Aorta (tissue), 5 donors: ENCODE results near the gene VAV2. TPM values are rescaled to one million over a fixed set of nuclear protein-coding genes. Genes with fewer than 3 reads are reported as not detected.

Experiments
- ATAC-seq: fragments of 200-7000 bp; cut with Tn5 transposase; one replicate; pipeline ENCODE4 v1.9.1; 2022; ENCODE audit warnings: moderate library complexity; ENCODE audit not compliant: low FRiP score
- DNase-seq, 2 donors: peaks; one replicate each; pipeline ENCODE4 v3.0.0-alpha.2; 2020
- H3K27ac ChIP-seq, 2 donors: one replicate each; pipeline ENCODE4 v1.5.1; 2013; ENCODE audit warnings: low read length in 2 of 2, mild to moderate bottlenecking in 2 of 2, moderate library complexity in 2 of 2, control low read depth in 1 of 2, inconsistent platforms in 1 of 2, low read depth in 1 of 2
- H3K27me3 ChIP-seq, 2 donors: one replicate each; pipeline ENCODE4 v1.6.1; 2013; ENCODE audit warnings: control low read depth in 1 of 2, low read length in 1 of 2, mild to moderate bottlenecking in 1 of 2, moderate library complexity in 1 of 2; ENCODE audit not compliant: insufficient read depth in 2 of 2, control insufficient read depth in 1 of 2
- H3K36me3 ChIP-seq, 2 donors: one replicate each; pipeline ENCODE4 v1.6.1; 2013; ENCODE audit warnings: control low read depth in 1 of 2, low read length in 1 of 2, mild to moderate bottlenecking in 1 of 2; ENCODE audit not compliant: insufficient read depth in 2 of 2, control insufficient read depth in 1 of 2
- H3K4me1 ChIP-seq, 2 donors: one replicate each; pipeline ENCODE4 v1.6.1; 2013; ENCODE audit warnings: low read length in 2 of 2, control low read depth in 1 of 2, mild to moderate bottlenecking in 1 of 2, moderate library complexity in 1 of 2; ENCODE audit not compliant: insufficient read depth in 2 of 2, control insufficient read depth in 1 of 2
- H3K4me3 ChIP-seq, 2 donors: one replicate each; pipeline ENCODE4 v1.5.1; 2013; ENCODE audit warnings: low read length in 2 of 2, control low read depth in 1 of 2, mild to moderate bottlenecking in 1 of 2
- H3K9me3 ChIP-seq: one replicate; pipeline ENCODE4 v1.6.1; 2013; ENCODE audit warnings: mild to moderate bottlenecking, low read length; ENCODE audit not compliant: control insufficient read depth
- WGBS, 2 donors: extraction: QIAGEN DNeasy Blood & Tissue Kit; methylation state at CpG; one replicate each; pipeline ENCODE4 v1.1.7; 2013; 5-methylcytosine and 5-hydroxymethylcytosine counted together
- intact Hi-C, 2 donors: fragments of 100-400 bp; cut with DNase I; formaldehyde crosslinking; loops; one replicate each; pipeline versions ENCODE4 v1.14.2 to v1.15.0; 2022
- polyA plus RNA-seq, 2 donors: library from polyadenylated mRNA; stranded (reverse); fragments of 200-250 nt; gene quantifications; one replicate each; pipeline ENCODE4 v1.2.3, GENCODE V29; 2013
- total RNA-seq, 2 donors: library from RNA; stranded (reverse); fragmentation: NEBNext Ultra II Directional; extraction: Animal tissue kit (Norgen Biotek cat#: 25700); gene quantifications; one replicate each; pipeline ENCODE4 v1.2.1, GENCODE V29; 2021
- donor health status: healthy with polysubstance abuse.
- donor health status: Bipolar disorder and iron deficiency.
- donor health status: DM: no; HTN: no; CAD: no.
- donor health status: DM: no; HTN: no; CAD: no.
- donor health status: DM: yes; HTN: yes; CAD: no.

Gene VAV2
- total and polyA plus RNA-seq, 4 donors: 9.0 to 25.4 (median 11.8) TPM

DNA sequence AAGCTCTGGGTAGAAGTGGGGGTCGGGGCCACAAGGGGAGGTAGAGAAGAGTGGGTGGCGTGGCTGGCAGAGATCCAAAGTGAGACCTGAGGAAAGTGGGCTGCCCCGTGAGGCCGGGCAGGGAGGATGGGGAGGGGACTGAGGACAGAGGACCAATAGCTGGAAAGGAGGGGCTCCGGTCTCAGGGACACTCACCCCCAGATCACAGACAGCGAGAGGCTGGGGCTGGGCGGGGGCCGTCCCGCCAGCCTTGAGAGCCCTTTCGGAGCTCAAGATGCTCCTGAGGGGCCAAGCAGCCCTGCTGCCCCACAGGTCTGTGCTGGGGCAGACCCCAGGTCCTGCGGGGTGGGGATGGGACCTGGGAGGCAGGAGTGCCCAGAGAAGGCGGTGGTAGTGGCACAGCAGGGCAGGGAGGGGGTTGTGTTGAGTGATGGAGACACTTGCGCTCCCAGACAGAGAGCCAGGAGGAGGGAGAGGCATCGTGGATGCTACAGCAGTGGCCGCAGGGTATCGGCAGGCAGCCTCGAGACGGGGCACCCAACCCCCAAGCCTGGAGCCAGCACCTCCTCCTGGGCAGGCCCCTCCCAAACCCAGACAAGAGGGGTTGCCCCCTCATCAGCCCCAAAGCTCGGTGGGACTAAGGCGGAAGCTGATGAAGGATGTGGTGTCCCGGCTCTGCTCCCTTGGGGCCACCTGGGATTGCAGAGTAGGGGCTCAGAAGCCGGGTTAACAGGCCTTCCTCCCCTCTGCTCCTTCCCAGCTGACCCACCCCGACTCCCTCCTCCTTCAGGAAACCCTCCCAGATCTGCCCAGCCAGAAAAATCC is 257.3 kb downstream of the VAV2 start:
- intact Hi-C loops: no loop called here
- no peak overlapping the region for H3K4me3 ChIP-seq
- no peaks in the 10 kb centered on the region for H3K4me1 ChIP-seq
- WGBS, 2 donors: 62 to 65% methylated on average over 21 to 23 of the region's 23 CpGs
- DNase-seq (peak; percentile 40 to 55), ATAC-seq (no peak)
- H3K36me3 ChIP-seq: no peaks in the 10 kb centered on the region
- no peaks in the 10 kb centered on the region for H3K27me3 ChIP-seq
- H3K27ac ChIP-seq: no peak overlapping the region
- H3K9me3 ChIP-seq: no peaks in the 10 kb centered on the region

DNA sequence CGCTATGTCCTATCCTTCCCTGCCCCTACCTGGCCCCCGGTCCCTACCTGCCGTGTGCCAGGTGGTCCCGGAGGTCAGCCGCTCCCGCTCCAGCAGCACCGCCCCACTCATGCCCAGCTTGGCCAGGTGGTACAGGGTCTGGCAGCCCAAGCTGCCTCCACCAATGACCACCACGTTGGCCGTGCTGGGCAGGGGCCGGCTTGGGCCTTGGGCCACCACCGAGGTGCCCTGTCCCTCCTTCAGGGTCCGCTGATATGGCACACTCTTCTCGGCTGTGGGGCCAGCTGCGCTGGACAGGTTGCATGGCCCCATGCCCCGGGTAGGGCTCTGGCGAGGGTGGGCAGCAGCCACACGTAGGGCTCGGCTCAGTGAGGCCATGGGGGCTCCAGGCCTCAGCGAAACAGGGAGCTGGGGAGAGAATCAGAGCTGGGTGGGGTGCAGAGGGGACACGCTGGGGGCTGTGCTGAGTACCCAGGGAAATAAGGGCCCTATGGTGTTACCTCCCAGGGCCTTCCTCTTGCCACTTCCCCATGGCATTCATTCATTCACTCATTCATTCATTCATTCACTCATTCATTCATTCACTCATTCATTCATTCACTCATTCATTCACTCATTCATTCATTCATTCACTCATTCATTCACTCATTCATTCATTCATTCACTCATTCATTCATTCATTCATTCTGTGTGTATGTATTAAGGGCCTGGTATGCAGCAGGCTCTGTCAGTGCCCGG is 258.2 kb downstream of the VAV2 start:
- Histone ChIP-seq H3K27me3 (no peaks in the 10 kb centered on the region), H3K4me3 (no peak overlapping the region), H3K4me1 (no peaks in the 10 kb centered on the region), H3K36me3 (no peaks in the 10 kb centered on the region), H3K27ac (no peak overlapping the region), H3K9me3 (no peaks in the 10 kb centered on the region)
- DNase-seq (peak; percentile 51 to 71), ATAC-seq (no peak)
- 81 to 84% methylated on average over 21 of the region's 21 CpGs for WGBS, 2 donors
- intact Hi-C loops: no loop called here

DNA sequence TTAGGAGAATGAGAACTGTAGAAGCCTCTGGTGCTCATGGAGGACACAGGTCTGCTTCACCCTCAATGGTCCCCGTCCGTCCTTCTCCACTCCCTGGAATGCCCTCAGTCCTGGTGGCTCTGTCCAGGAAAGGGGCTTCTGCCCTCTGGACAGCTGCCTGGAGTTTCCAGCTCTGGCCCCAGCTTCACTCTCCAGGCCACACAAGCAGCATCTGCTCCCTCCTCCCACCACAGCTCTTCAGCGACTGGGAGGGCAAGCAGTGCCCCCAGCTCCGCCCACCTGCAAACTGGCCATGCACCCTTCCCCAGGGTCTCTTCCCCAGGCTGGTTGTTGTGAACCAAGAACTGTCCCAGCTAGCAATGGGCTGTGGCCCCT is 258.7 kb downstream of the VAV2 start:
- no peaks in the 10 kb centered on the region for H3K4me1 ChIP-seq
- H3K27ac ChIP-seq: no peak overlapping the region
- no peaks in the 10 kb centered on the region for H3K27me3 ChIP-seq
- H3K9me3 ChIP-seq: no peaks in the 10 kb centered on the region
- ATAC-seq (no peak), DNase-seq (no peak)
- WGBS, 2 donors: 79 to 87% methylated on average over 4 of the region's 4 CpGs
- intact Hi-C loops: no loop called here
- H3K36me3 ChIP-seq: no peaks in the 10 kb centered on the region
- H3K4me3 ChIP-seq: no peak overlapping the region

DNA sequence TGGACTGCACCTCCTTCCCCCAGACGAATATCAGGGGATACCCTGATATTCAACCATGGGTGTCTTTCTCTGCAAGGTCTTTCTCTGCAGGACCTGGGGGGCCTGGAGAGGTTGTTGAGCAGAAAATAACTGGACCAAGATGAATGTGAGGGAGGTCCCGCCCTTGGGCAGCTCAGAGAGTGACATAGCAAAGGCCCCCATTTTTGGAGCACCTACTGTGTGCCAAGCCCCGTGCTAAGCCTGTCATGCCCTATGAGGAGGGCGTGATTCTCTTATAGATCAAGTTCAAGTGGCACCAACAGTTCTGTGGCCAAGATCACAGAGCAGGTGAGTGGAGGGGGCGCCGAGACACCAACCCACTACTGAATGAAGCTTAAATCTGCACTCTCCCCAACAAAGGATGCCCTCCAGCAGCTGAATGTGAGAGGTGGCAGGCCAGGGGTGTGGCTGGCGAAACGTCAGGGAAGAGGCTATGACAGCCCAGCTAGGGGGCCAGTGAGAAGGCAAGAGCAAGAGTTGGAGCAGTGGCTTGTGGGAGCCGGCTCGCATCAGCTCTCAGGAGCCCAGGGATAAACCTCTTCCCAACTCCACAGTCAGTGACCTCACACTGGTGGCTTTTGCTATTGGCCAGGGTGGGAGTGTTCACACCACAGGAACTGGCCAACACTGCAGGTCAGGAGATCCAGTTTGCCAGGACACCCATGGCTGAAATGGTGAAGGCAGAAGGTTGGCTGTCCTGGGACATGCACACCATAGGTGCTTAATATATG is 259.3 kb downstream of the VAV2 start:
- H3K27me3 ChIP-seq: no peaks in the 10 kb centered on the region
- ATAC-seq (no peak), DNase-seq (peak in 1 of 2 donors; percentile 62)
- no peaks in the 10 kb centered on the region for H3K9me3 ChIP-seq
- WGBS, 2 donors: 77 to 80% methylated on average over 10 of the region's 10 CpGs
- no peak overlapping the region for H3K4me3 ChIP-seq
- intact Hi-C loops: no loop called here
- no peak overlapping the region for H3K27ac ChIP-seq
- no peaks in the 10 kb centered on the region for H3K36me3 ChIP-seq
- no peaks in the 10 kb centered on the region for H3K4me1 ChIP-seq

DNA sequence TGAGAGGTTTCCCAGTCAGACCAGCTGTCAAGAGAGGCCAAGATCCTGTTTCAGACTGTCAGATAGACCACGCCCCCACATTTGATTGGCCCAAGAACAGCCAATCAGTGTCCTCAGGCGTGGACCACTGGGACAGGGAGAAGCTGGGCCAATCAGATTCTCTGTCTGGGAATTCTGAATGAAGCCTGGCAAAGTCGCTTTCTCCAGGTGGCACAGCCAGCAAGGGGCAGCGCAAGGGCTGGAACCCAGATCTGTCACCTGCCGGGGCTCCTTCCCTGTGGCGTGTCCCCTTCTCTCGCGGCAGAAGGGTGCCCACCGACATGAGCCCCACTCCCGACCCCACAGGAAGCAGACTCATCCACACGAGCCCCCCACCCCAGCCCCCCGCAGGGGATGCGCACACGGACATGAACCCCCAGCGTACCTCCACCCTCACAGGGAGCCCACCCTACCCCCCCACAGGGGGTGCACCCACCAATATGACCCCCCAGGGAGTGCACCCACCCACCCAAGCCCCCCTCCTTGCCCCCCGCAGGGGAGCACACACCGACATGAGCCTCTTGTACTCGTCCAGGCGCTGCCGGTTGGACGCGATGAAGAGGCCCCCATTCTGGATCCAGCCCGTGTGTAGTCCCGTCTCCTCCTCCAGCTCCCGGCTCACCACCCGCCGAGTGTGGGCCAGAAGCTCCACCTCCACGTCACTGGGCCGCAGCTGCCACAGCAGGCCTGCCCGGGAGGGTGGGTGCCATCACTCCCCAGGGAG is 260.1 kb downstream of the VAV2 start:
- DNase-seq (peak; percentile 41 to 67), ATAC-seq (no peak)
- H3K4me3 ChIP-seq: no peak overlapping the region
- no peak overlapping the region for H3K27ac ChIP-seq
- WGBS, 2 donors: 66 to 69% methylated on average over 26 to 30 of the region's 30 CpGs
- no peaks in the 10 kb centered on the region for H3K9me3 ChIP-seq
- intact Hi-C loops: no loop called here
- no peaks in the 10 kb centered on the region for H3K4me1 ChIP-seq
- no peaks in the 10 kb centered on the region for H3K36me3 ChIP-seq
- no peaks in the 10 kb centered on the region for H3K27me3 ChIP-seq

GRCh38 chr9:133730994-133731715 is 261.0 kb downstream of the VAV2 start:
- Histone ChIP-seq H3K4me1 (no peaks in the 10 kb centered on the region), H3K27ac (no peak overlapping the region), H3K4me3 (no peak overlapping the region), H3K36me3 (no peaks in the 10 kb centered on the region), H3K27me3 (no peaks in the 10 kb centered on the region), H3K9me3 (no peaks in the 10 kb centered on the region)
- peak in 1 of 2 donors; percentile 73 for DNase-seq
- 86 to 88% methylated on average over 27 of the region's 27 CpGs for WGBS, 2 donors
- no peak for ATAC-seq
- intact Hi-C loops: no loop called here

DNA sequence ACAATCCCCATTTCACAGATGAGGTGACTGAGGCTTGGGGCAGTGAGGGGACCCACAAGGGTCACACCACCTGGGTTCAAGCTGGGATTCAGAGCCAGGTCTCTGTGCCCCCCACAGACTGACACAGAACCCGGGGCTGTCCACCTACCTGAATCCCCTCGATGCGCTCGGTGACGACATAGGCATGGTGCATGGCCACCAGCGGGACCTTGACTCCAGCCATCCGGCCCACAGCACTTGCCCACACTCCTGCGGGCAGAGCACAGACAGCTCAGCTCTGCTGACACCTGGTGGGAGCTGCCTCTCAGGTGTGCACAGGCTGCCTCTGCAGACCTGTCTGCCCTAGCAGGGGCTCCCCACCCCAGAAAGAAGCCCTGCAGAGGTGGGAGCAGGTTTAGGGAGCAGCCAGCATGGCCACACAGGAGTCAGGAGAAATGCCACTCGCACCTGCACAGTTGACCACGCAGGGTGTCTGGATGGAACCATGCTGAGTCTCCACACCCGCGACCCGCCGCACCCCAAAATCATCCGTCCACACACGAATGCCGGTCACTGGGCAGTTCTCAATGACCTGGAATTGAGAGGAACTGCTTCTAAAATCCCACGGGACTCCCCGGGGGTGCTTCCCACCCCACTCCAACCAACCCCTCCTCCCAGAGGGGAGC is 262.4 kb downstream of the VAV2 start:
- Histone ChIP-seq H3K9me3 (no peaks in the 10 kb centered on the region), H3K4me3 (no peak overlapping the region), H3K4me1 (no peaks in the 10 kb centered on the region), H3K36me3 (no peaks in the 10 kb centered on the region), H3K27me3 (no peaks in the 10 kb centered on the region), H3K27ac (no peak overlapping the region)
- 83 to 86% methylated on average over 19 of the region's 19 CpGs for WGBS, 2 donors
- ATAC-seq (no peak), DNase-seq (no peak)
- intact Hi-C loops: loop anchor here (5.0 to 10.0 kb wide), 2 partner anchors 195 to 197 kb away; partner anchors contain the start of gene ADAMTSL2 (in 2 of the 2)
